GM18502 (cell line): ENCODE data around the gene ZNF555.

Source experiments
- ATAC-seq: cut with Tn5 transposase; IDR thresholded peaks from one replicate; pipeline ENCODE4 v1.9.1; 2021; ENCODE audit warnings: mild to moderate bottlenecking; ENCODE audit not compliant: unreplicated experiment, poor library complexity

ZNF555 gene

DNA sequence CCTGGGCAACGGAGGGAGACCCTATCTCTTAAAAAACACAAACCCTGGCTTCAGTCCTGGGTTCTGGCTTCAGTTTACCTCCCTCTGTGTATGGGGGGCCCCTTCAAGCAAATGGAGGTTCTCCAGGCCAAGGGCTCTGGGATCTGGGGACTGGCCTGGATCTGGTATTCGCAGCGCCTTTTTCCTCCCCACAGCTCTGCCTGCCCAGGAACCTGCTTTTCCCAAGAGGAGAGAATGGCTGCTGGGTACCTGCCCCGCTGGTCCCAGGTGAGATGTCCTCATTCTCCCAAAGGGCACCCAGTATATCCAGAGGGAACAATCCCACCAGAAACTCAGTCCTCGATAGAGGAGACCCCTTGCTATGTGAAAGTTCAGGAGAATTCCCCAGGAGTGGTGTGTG is 18.4 kb upstream of the ZNF555 start:
- no peak for ATAC-seq

DNA sequence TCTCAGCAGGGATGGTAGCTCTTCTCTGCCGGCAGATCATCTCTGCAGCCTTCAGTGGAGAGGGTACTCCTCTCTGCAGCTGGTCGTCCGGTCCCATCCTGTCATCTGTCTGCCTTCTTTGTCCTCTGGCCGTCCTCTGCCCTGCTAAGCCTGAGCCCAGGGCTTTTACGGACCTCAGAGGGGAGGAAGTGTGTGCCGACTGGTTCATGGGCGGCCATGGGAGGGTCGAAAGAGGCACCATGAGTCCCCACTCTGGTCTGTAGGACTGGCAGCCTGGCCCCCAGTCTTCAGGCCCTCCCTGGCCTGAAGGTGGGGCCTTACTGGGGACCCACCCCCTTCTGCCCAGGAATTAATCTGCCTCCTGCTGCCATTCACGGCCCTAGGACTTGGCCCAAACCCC is 17.6 kb upstream of the ZNF555 start:
- ATAC-seq, result no peak

DNA sequence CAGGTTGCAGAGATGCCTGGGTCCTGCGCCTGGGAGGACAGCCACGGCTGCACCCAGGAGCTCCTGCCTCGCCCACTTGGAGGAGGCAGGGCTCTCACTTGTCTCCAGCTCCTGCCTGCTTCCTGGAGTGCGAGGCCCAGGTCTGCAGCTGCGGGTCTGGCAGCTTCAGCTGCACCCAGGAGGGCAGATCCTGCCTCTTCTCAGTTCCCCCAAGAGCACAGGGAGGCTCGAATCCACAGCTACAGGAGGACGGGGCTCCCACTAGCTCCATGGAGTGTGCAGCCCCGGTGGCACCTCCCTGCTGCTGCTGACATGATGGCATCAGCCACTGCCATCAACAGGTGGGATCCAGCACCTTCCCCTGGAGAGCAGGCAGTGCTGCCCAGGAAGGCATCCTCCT is 17.1 kb upstream of the ZNF555 start:
- no peak for ATAC-seq

DNA sequence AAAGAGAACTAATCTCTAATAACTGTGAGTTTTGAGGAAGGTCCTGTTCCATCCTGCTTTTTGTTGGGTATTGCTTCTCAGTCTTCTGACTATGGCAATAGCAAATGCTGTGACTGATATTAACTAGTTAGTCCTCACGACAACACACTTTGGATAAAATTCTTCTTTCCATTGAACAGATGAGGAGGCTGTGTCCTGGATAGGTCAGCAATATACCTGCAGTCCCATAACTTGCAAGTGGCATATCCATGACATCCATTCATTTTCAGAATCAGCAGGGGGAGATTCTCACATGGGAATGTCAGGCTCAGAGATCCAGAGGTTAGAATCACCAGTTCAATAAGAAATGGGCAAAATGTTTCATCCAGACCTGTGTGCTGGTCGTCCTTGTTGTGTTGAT is 14.3 kb upstream of the ZNF555 start:
- ATAC-seq, result no peak

DNA sequence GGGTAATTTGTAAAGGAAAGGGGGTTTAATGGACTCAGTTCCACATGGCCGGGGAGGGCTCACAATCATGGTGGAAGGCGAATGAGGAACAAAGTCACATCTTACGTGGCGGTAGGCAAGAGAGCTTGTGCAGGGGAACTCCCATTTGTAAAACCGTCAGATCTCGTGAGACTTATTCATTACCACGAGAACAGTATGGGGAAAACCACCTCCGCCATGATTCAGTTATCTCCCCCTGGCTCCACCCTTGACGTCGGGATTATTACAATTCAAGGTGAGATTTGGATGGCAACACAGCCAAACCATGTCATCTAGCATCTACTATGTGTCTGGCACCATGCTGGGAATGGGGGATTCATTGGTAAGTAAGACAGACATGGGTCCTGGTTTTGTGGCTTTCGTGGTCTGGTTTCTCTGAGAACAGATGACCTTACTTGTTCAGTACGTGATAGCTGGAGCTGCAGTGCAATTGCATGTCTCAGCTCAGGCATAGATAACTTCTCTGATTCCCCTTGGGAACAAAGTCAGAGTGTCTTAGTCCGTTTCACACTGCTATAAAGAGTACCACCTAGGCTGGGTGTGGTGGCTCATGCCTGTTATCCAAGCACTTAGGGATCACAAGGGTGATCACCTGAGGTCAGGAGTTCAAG is 13.3 kb upstream of the ZNF555 start:
- ATAC-seq, result no peak

DNA sequence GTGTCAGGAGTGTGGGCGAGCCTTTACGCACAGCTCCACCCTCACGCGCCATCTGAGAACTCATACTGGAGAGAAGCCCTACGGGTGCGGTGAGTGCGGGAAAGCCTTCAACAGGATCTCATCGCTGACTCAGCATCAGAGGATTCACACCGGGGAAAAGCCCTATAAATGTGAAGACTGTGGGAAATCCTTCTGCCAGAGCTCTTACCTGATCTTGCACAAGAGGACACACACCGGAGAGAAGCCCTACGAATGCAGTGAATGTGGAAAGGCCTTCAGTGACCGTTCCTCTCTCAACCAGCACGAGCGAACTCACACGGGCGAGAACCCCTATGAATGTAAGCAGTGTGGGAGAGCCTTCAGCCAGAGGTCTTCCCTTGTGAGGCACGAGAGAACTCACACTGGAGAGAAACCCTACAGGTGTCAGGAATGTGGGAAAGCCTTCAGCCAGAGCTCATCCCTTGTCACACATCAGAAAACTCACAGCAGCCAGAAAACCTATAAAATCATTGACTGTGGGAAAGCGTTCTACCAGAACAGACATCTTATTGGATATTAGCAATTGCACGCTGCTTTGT is 6.9 kb upstream of the ZNF555 start:
- ATAC-seq, result no peak

DNA sequence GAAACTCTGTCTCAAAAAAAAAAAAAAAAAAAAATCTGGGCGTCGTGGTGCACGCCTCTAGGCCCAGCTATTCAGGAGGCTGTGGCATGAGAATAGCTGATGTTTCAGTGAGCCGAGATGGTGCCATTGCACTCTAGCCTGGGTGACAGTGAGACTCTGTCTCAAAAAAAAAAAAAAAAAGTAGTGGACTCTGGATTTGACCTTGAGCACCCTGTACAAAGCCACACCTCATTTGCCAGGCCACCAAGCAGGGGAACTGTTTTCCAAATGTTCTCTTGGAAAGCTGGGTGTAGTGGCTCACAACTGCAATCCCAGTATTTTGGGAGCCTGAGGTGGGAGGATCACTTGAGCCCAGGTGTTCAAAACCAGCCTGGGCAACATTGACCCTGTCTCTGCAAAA is 3.8 kb upstream of the ZNF555 start:
- ATAC-seq, result no peak

DNA sequence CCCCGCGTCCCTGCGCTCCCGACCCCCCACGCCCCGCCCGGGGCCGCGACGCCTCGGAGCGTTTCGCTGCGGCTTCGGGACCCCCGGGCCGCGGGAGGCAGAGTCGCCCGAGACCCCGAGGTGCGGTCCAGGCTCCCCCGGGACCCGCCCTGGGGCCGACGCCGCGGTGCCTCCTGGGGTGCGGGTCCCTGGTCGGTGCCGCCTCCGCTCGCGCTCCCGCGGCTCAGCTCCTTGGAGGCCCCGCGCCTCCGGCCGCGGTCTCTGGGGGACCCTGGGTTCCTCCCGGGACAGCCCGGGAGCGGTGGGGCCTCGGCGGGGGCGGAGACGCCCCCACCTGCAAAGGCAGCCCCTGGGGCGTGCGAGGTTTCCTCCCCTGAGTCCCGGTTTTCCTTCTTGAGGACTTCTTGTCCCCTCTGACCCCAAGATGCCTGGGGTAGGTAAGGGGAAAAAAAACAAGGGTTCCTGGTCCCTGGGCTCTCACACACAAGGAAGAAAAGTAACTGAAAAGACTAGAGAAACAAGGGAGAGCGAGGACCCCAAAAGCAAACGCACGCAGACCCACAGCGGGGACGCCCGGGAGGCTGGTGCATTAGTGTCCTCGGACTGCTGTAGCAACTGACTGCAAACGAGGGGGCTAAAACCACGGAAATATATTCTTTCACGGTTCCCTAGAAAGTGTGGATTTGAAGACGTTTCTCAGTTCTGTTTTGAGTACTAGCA is 740 bp downstream of the ZNF555 start:
- peak; percentile 27 for ATAC-seq

DNA sequence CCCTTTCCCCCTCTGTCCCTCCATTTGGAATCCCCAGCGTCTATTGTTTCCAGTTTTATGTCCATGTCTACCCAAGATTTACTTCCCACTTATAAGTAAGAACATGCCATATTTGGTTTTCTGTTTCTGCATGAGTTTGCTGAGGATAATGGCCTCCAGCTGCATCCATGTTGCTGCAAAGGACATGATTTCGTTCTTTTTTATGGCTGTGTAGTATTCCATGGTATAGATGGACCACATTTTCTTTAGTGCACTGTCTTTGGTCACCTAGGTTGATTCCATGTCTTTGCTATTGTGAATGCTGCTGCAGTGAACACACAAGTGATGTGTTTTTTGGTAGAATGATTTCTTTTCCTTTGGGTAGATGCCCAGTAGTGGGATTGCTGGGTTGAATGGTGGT is 3.8 kb downstream of the ZNF555 start:
- no peak for ATAC-seq

DNA sequence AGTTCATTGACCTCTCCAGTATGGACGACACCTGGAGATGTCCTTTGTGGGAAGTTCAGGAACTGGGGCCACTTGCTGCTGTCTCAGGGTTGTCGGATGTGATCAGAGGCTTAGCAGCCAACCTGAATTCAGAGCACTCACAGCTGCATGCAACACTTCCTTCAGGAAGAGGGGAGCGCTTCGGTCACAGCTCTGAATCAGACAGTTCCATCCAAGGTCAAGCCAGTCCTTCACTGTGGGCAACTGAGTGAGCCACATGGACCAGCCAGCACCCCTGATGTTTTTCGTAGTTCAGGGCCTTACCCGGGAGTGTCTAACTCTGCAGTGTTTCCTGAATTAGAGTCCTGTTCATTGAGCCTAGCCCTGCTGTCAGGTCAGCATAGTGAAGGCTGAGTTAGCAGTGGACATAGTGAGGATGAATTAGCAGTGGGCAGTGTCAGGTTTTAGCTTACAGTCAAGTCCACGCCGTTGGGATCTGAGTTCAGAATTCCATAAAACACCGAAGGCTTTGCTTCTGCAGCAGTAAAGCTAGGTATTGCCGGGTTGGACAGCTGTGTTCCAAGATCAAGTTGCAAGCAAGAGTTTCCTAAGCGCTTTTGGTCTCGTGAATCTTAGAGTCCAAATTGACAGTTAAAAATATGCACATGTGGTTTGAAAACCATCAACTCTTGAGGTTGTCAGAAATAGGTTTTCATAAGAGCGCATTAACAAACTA is 5.1 kb downstream of the ZNF555 start:
- no peak for ATAC-seq

DNA sequence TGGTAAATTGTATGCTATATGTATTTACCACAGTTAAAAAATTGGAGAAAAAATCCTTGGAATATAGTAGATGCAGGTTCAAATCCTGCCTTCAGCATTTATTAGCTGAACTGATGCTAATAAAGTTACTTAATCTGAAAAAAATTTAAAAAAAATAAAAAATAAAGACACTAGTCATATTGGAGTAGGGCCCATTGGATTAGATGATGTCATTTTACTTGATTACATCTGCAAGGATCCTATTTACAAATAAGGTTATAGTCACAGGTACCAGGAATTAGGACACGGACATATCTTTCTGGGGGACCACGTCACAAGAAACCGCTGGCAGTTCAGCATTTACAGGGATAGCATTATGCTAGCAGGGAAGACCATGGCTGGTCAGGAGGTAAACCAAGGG is 6.2 kb downstream of the ZNF555 start:
- no peak for ATAC-seq

DNA sequence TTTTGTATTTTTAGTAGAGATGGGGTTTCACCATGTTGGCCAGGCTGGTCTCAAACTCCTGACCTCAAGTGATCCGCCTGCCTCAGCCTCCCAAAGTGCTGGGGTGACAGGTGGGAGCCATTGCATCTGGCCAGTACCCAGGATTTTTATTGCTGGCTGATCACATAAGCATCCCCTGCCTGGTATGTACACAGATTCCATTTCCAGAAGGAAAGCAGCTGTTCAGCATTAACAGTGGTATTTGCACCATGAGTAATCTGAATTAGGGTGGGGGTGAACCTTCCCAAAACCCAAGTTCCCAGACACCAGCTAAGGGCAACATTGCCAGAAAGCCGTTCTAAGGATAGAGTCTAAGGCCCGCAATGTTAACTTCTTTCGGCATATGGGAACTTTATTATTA is 7.3 kb downstream of the ZNF555 start:
- no peak for ATAC-seq

DNA sequence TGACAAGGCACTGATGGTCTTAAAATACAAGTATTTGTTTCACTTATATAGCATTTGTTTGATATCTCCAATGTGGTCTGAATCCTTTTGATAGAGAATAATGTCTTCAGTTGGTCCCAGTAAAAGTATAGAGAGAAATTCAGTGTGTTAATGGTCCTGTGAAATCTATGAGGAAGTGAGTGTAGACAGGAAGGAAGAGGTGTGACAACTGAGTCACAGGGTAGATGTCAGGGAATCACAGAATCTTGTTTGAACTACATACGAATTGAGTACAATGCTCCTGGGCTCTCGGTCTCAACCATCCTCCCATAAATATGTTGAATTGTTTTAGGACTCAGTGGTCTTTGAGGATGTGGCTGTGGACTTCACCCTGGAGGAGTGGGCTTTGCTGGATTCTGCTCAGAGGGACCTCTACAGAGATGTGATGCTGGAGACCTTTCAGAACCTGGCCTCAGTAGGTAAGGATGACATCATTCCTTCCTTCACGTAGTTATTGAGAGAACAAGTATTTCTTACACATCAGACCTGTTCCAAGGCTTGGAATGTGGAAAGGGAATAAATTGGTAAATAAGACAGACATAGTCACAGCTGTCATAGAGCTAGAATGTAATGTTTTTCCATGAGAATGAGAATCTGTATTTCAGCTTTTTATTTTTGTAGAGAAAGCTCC is 9.1 kb downstream of the ZNF555 start:
- ATAC-seq, result no peak

DNA sequence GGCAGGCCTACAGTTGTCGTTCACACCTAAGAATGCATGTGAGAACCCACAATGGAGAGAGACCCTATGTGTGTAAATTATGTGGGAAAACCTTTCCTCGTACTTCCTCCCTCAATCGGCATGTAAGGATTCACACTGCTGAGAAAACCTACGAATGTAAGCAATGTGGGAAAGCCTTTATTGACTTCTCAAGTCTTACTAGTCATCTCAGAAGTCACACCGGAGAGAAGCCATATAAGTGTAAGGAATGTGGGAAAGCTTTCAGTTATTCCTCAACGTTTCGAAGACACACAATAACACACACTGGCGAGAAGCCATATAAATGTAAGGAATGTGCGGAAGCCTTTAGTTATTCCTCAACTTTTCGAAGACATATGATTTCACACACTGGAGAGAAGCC is 11.3 kb downstream of the ZNF555 start:
- no peak for ATAC-seq

DNA sequence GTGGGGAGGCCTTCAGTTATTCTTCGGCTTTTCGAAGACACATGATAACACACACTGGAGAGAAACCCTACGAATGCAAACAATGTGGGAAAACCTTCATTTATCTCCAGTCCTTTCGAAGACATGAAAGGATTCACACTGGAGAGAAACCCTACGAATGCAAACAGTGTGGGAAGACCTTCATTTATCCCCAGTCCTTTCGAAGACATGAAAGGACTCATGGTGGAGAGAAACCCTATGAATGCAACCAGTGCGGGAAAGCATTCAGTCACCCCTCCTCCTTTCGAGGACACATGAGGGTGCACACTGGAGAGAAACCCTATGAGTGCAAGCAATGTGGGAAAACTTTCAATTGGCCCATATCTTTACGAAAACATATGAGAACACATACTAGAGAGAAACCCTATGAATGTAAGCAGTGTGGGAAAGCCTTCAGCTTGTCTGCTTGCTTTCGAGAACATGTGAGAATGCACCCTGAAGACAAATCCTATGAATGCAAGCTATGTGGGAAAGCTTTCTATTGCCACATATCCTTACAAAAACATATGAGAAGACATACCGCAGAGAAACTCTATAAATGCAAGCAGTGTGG is 11.8 kb downstream of the ZNF555 start:
- ATAC-seq, result no peak

DNA sequence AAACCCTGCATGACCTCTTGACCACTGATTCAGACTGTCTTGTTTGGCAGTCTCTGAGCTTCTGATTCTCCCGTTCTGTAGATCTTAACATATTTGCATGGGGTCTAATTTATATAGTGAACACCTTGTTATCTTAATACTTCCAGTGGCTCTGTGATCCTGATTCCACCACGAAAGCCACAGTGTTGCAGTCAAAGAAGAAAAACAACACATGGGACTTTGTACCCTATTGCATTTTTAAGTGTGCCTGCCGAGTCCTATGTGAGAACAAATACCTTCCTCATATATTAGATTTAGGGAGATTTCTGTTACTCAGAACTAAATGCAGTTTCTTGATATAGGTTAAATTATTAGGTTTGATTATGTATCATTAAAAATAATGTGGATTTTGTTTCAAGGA is 13.6 kb downstream of the ZNF555 start:
- ATAC-seq, result no peak

DNA sequence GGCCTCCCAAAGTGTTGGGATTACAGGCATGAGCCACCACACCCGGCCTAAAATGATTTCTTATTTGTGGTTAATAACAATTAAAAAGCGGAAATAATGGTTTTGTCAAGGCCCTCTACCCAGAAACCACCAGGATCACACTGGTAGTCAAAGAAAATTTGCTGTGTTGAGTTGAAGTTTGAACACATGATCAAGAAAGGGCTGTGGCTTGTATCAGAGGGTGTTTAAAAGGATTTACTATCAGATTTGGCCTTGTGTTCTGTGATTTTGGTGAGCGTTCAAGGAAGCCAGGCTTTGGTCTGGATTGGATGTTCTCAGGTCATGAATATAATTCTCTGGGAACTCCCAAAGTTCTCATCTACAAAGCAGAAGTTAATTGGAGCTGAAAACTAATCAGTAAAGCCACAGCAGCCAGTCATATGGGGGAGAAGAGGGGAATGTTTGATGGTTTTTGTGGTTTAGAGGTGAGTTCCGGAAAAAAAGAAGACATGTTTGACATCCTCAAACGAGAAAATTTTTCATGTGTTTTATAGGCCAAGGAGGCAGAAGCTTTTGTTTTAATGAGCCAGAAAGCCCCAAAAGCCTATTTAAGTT is 15.3 kb downstream of the ZNF555 start:
- ATAC-seq, result no peak

DNA sequence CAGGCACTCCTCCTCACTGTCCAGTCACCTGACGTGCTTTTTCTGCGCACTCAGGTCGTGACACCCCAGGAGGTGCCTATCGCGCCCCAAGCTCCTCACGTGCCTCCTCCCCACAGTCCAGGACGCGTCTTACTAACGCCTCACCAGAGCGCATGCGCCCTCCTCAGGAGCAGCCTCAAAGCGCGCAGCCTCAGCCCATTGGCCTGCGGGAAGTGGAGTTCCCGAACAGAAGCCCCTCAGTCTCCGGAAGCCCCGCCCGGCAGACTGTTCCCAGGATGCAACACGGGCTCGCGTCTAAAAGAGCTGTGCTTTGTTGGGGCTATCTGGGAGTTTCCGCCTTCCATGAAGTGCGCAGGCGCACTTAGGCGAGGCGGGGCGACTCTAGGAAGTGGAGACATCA is 17.6 kb downstream of the ZNF555 start:
- ATAC-seq, result no peak

DNA sequence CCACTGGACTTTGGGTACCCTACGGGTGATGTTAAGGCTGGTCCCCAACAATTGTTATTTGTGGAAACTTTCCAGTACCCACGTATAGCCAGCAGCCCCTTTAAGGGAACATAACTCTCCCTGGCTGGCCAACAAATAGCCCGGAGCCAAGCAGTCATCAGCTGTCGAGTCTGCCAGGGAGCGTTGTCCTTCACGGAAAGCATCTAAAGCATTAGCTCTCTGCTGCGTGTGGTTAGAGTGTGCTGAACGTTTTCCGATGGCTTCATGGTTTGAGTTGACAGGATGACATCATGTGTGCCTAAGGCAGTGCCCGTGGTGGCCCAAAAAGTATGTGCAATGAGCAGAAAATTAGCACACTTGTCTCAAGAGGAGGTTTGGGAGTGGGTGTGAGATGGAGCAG is 22.5 kb downstream of the ZNF555 start:
- no peak for ATAC-seq
